ENCODE data around the gene PARD3.

Gene PARD3

DNA sequence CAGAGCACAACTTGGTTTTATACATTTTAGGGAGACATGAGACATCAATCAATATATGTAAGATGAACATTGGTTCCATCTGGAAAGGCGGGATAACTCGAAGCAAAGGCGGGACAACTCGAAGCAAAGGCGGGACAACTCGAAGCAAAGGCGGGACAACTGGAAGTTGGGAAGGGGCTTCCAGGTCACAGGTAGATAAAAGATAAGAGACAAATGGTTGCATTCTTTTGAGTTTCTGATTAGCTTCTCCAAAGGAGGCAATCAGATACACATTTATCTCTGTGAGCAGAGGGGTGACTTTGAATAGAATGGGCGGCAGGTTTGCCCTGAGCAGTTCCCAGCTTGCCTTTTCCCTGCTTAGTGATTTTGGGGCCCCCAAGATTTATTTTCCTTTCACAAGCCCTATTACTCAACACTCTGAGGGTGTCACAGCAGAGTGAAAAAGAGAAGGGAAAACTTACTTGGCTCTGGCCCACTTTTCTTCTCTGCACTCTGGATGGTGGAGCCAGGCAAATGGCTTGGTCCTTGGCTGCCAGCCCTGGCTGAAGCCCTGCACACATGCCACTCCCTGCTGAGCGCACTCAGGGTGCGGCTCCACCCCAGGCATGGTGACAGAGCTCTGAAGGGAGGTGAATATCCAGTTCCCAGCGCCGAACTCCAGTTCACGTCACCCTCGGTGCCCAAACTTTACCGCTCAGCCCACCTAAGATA lies 46.7 kb downstream of the PARD3 start:
- no peak for FAIRE-seq
- TF ChIP-seq, protein P1, sequence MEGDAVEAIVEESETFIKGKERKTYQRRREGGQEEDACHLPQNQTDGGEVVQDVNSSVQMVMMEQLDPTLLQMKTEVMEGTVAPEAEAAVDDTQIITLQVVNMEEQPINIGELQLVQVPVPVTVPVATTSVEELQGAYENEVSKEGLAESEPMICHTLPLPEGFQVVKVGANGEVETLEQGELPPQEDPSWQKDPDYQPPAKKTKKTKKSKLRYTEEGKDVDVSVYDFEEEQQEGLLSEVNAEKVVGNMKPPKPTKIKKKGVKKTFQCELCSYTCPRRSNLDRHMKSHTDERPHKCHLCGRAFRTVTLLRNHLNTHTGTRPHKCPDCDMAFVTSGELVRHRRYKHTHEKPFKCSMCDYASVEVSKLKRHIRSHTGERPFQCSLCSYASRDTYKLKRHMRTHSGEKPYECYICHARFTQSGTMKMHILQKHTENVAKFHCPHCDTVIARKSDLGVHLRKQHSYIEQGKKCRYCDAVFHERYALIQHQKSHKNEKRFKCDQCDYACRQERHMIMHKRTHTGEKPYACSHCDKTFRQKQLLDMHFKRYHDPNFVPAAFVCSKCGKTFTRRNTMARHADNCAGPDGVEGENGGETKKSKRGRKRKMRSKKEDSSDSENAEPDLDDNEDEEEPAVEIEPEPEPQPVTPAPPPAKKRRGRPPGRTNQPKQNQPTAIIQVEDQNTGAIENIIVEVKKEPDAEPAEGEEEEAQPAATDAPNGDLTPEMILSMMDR (IDR thresholded peaks at IDR 0.05; ENCODE audit: insufficient read depth, missing control alignments) = no peak
- no peak for DNase-seq (ENCODE audit: insufficient read length, low spot score)

DNA sequence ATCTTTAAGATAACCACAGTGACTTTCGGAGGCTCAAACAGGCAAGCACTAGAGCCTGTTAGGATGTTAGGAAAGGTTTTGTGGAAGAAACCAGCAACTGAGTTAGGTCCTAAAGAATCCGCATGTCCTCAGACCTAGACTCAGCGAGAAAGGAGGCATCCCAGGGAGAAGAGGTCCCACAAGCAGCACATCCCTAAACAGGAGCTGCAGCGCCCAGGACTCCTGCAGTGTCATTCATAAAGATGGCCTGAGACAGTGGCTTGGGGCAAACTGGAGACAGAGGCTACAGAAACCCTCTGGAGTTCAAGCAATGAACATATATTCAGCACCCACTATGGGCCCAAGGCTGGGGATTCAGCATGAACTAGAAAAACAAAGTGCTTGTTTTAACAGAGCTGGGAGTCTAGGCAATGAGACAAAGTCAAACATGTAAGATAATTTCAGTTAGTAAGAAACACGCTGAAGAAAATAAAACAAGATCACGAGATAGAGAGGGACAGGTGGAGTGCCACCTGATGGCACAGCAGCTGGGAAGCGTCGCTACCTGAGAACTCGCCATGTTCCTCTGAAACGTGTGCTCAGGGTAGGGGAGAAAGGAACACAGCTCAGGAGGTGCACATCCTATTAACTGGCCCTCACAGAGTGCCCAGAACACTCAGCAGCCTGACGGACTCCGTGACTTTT lies 48.1 kb downstream of the PARD3 start:
- FAIRE-seq (no peak), DNase-seq (ENCODE audit: insufficient read length, low spot score) (no peak)
- TF ChIP-seq, protein P1 (IDR thresholded peaks at IDR 0.05; ENCODE audit: insufficient read depth, missing control alignments) = no peak

DNA sequence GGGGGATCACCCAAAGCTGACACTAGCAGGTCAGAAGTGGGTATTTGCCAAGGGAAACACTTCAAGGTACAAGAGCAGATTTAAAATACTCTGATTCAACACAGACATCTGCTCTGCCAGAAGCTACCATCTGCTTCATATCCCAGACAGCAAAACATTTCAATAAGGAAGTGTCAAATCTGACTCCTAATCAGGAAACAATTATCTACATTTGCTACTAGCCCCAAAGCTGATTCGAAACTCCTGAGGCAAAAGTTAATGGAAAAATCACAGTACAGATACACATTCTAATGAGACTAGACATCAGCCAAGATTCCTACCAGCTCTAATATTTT lies 48.9 kb downstream of the PARD3 start:
- DNase-seq (ENCODE audit: insufficient read length, low spot score) (peak; percentile 34), FAIRE-seq (peak; percentile 89)
- TF ChIP-seq, protein P1 (IDR thresholded peaks at IDR 0.05; ENCODE audit: insufficient read depth, missing control alignments) = no peak

DNA sequence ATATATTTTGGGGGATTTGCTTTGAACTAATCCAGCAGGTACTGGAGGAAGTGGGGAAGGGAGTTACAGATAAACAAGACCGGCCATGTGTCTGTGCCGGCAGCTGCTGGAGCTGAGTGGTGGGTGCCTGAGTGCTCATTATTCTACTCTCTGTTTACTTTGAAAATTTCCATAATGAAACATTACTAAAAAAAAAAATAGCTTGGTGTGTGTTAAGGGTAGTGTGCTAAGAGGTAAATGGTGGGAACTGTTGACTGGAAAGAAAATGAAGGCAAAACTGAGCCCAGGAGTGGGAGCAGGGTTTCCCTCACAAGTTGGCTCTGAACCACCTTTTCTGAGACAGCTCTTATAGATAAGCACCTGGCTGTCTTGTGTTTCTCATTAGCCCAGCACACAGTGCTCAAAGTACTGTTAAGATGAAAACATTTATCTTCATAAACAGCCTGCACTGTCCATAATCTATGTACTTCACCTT lies 50.6 kb downstream of the PARD3 start:
- TF ChIP-seq, protein P1 (IDR thresholded peaks at IDR 0.05; ENCODE audit: insufficient read depth, missing control alignments) = no peak
- DNase-seq (ENCODE audit: insufficient read length, low spot score) (no peak), FAIRE-seq (no peak)

DNA sequence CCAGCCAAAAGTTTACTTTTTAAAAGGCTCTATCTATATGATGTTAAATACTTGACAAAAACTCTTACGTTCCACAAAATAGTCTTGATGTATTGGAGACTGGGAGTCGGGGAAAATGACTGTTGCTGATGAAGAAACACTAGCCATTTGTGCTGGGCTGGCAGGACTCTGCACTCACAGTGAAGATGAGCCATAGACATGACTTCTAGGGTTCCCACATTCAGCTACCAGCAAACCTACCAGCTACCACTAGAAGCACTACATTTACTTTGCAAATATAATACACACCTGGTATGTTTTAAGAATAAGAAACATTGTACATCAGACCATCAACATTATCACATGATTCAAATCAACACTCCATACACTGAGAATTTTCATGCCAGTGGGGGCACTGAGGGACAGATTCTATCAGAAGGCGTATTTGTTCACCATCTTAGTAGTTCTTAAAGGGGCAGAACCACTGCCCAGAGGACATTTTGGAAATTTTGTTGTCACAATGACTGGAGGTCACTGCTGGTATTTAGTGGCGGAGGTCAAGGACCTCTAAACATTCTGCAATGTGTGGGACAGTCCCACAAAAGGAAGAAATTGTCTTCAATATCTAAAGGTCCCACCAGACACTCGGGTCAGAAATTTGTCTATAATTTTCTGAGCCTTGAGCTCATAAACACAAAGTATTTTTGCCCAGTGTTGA lies 52.3 kb downstream of the PARD3 start:
- FAIRE-seq = no peak
- no peak for DNase-seq (ENCODE audit: insufficient read length, low spot score)
- TF ChIP-seq, protein P1 (IDR thresholded peaks at IDR 0.05; ENCODE audit: insufficient read depth, missing control alignments) = no peak

DNA sequence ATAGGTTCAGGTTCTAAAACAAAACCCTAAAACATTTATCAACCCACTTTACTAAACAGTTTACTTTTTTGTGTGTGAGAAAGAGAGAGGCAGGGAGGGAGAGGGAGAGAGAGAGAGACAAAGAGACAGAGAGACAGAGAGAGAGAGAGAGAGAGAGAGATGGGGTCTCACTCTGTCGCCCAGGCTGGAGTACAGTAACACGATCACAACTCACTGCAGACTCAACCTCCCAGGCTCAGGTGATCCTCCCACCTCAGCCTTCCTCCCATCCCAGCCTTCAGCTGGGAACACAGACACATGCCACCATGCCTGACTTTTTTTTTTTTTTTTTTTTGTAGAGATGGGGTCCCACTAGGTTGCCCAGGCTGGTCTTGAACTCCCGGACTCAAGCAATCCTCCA lies 52.9 kb downstream of the PARD3 start:
- TF ChIP-seq, protein P1 (IDR thresholded peaks at IDR 0.05; ENCODE audit: insufficient read depth, missing control alignments) = no peak
- FAIRE-seq (no peak), DNase-seq (ENCODE audit: insufficient read length, low spot score) (no peak)

Data from D721Med (cell line).